Lower lobe of right lung (tissue), 2 donors: ENCODE measurements around the gene HOXD9. TPM values are rescaled to one million over a fixed set of nuclear protein-coding genes. Genes with fewer than 3 reads are reported as not detected.

ENCODE experiments used
- ATAC-seq, 2 donors: fragments of 200-7000 bp; cut with Tn5 transposase; one replicate each; pipeline ENCODE4 v1.9.1; 2020 to 2022; ENCODE audit warnings: mild to moderate bottlenecking in 2 of 2, moderate library complexity in 2 of 2
- DNase-seq: peaks from one replicate; pipeline ENCODE4 v3.0.0-alpha.2; 2020
- H3K27ac ChIP-seq: fragments of 200-600 bp; one replicate; pipeline ENCODE4 v1.8.0; 2022
- H3K27me3 ChIP-seq: fragments of 200-600 bp; one replicate; pipeline ENCODE4 v1.8.0; 2022; ENCODE audit warnings: low read depth
- H3K36me3 ChIP-seq: fragments of 200-600 bp; one replicate; pipeline ENCODE4 v1.8.0; 2022; ENCODE audit warnings: mild to moderate bottlenecking
- H3K4me1 ChIP-seq: fragments of 200-600 bp; one replicate; pipeline ENCODE4 v1.8.0; 2022
- H3K4me3 ChIP-seq: fragments of 200-600 bp; one replicate; pipeline ENCODE4 v1.8.0; 2022; ENCODE audit warnings: mild to moderate bottlenecking
- H3K9me3 ChIP-seq: fragments of 200-600 bp; one replicate; pipeline ENCODE4 v1.8.0; 2022
- intact Hi-C: fragments of 100-400 bp; cut with DNase I; formaldehyde crosslinking; loops from one replicate; pipeline ENCODE4 v1.11.0; 2022
- total RNA-seq: library from RNA; stranded (reverse); fragmentation: NEBNext Ultra II Directional; extraction: Animal tissue kit (Norgen Biotek cat#: 25700); gene quantifications from one replicate; pipeline ENCODE4 v1.2.1, GENCODE V29; 2021
- TF ChIP-seq, protein P1 (sequence below): fragments of 200-600 bp; IDR thresholded peaks from one replicate; pipeline ENCODE4 v1.8.0; 2022; ENCODE audit warnings: antibody characterized with exemption, mild to moderate bottlenecking
- donor health status: DM: no; HTN: yes; CAD: no; lungs with severe emphysema.

Gene HOXD9
- total RNA-seq, 1 donor from 2014 or later: 0.86 TPM

DNA sequence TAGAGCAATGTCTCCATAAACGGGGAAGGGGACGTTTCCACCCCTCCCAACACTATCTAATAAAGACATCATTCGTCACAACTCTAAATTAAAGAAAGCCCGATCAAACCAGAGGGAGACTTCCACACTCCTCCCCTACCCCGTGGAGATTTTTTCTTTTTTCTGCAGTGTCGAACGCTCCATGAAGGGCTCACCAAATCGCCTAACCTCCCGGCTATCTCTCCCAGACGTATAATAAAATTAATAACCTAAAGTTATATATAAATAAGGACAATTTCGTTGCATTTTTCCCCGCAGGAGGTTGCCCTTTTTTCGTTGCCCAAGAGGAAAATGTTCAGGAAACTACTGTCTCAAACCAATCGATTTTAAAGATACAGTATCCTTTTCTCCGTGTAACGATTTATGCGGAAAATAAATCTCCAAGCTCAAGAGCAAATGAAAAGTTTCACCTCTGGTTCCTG lies 41.1 kb upstream of the HOXD9 start:
- H3K4me3 ChIP-seq: no peak overlapping the region
- DNase-seq: no peak
- H3K27me3 ChIP-seq: peaks cover 97% of the 10 kb centered on the region
- TF ChIP-seq, protein P1, sequence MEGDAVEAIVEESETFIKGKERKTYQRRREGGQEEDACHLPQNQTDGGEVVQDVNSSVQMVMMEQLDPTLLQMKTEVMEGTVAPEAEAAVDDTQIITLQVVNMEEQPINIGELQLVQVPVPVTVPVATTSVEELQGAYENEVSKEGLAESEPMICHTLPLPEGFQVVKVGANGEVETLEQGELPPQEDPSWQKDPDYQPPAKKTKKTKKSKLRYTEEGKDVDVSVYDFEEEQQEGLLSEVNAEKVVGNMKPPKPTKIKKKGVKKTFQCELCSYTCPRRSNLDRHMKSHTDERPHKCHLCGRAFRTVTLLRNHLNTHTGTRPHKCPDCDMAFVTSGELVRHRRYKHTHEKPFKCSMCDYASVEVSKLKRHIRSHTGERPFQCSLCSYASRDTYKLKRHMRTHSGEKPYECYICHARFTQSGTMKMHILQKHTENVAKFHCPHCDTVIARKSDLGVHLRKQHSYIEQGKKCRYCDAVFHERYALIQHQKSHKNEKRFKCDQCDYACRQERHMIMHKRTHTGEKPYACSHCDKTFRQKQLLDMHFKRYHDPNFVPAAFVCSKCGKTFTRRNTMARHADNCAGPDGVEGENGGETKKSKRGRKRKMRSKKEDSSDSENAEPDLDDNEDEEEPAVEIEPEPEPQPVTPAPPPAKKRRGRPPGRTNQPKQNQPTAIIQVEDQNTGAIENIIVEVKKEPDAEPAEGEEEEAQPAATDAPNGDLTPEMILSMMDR: no peak
- no peak overlapping the region for H3K27ac ChIP-seq
- H3K4me1 ChIP-seq: peaks cover 13% of the 10 kb centered on the region
- intact Hi-C loops: no loop called here
- no peaks in the 10 kb centered on the region for H3K36me3 ChIP-seq
- no peak for ATAC-seq
- no peaks in the 10 kb centered on the region for H3K9me3 ChIP-seq

DNA sequence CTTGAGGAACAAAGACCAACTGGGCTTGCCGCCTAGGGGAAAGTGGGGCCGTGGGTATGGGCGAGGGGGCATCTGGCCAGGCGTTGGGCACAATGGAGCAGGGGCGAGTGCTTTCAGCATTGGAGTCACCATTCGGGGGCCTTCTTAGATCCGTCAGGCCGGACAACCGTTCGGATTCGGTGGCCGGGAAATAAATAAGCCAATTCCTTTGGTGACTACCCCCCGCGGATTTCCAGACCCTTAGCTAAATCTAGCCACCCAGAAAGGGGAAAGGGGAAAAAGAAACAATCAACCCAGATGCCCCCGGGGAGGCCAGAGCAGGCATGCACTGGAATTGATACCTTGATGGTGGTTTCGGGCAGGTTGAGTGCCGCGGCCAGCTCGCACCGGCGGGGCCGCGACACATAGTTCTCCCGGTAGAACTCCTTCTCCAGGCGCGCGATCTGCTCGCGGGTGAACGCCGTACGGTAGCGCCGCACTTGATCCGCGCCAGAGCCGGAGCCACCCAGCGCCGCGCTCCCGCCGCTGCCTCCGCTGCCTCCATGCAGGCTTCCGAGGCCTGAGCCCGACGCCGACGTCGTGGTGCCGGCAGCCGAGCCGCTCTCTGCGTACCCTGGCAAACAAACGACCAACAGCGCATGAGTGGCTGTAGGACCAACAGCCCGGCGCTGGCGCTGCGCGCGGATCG lies 40.5 kb upstream of the HOXD9 start:
- no peak overlapping the region for H3K27ac ChIP-seq
- H3K9me3 ChIP-seq: no peaks in the 10 kb centered on the region
- ATAC-seq (no peak), DNase-seq (no peak)
- peaks cover 13% of the 10 kb centered on the region for H3K4me1 ChIP-seq
- peaks cover 97% of the 10 kb centered on the region for H3K27me3 ChIP-seq
- no peak overlapping the region for H3K4me3 ChIP-seq
- no peaks in the 10 kb centered on the region for H3K36me3 ChIP-seq
- TF ChIP-seq, protein P1: no peak
- intact Hi-C loops: no loop called here

DNA sequence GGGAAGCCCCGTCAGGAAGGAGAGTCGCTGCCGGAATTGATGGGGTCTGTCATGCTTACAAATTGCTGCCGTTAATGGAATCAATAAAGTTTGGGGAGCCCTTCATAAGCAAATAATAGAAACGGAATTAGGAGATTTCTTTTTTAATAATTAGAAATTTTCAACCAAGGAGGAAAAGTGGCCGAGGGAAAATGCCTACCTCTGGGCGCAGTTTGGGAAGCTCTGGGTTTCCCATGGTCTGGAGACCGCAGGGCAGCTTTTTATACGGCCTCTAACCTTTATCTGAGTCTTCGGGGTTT lies 40.0 kb upstream of the HOXD9 start:
- no peak overlapping the region for H3K27ac ChIP-seq
- DNase-seq (no peak), ATAC-seq (no peak)
- H3K36me3 ChIP-seq: no peaks in the 10 kb centered on the region
- no peaks in the 10 kb centered on the region for H3K9me3 ChIP-seq
- H3K4me1 ChIP-seq: peaks cover 13% of the 10 kb centered on the region
- TF ChIP-seq, protein P1: no peak
- no peak overlapping the region for H3K4me3 ChIP-seq
- H3K27me3 ChIP-seq: peaks cover 97% of the 10 kb centered on the region
- intact Hi-C loops: no loop called here

DNA sequence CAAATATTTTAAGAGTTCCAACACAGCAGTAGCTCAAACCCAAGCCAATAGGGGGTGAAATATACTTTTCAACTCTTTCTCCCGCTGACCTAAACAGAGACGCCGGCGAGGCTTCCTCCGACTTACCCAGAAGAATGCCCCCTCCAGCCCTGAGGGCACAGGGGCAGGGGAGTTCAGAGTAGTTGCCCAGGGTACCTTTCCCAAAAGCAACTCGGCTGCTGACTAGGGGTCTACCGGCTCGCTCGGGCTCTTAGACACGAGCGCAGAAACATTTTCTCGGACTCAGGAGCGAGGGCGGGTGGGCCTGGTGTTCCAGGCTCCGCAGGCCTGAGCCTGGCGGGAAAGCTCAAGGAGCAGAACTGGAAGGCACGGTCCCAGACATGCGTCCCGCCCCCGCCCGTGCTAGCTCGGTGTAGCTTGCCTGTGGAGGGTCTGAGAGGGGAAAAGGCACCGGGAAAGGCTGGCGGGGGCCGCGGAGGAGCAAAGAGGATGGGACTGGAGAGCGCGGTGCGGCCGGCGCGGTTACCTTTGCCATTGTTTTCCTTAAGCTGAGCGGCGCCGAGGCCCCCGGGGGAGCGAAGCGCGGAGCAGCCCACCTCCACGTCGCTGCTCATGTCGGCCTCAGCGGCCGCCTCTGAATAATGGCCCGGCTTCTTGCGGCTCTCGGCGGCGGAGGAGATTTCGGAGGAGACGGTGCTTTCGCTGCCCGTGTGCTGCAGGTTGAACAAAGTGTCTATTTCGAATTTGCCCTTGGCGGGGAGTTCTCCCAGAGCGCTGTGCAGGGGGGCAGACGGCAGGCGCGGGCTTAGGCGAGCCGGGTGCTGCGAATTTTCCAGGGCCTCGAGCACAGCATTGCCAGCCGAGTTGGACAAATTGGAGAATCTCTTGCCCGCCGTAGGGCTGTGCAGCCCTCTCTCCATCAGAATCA lies 39.4 kb upstream of the HOXD9 start:
- TF ChIP-seq, protein P1: no peak
- Histone ChIP-seq H3K36me3 (no peaks in the 10 kb centered on the region), H3K27ac (no peak overlapping the region), H3K9me3 (no peaks in the 10 kb centered on the region), H3K4me3 (no peak overlapping the region), H3K27me3 (peaks cover 97% of the 10 kb centered on the region), H3K4me1 (peaks cover 19% of the 10 kb centered on the region)
- intact Hi-C loops: no loop called here
- DNase-seq (no peak), ATAC-seq (no peak)

DNA sequence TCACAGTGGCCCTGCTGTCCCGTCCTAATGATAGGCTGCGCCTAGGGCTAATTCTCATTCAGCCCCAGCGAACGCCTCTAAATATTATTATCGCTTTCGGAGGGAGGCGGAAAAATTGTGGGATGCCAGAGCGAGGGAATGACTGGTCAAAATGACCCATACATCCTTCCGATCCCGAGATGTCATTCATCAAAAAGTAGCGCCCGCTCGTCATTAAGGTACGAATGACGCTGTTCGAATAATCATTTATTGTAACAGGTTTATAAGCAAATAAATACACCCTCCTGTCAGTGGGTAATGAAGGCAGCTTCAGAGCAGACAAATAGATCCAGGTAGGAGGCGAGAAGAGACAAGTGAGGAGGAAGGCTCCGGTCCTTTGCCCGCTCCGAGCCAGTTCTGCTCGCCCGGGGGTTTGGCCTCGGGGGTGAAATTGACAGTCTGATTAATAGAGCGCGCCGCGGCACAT lies 38.7 kb upstream of the HOXD9 start, which contains the start of gene EVX2:
Gene EVX2 (minus strand): TSS at position 167 of the 466 bp plus-strand sequence. CDS start 186 bp downstream, outside the sequence.
- H3K27me3 ChIP-seq: peaks cover 97% of the 10 kb centered on the region
- TF ChIP-seq, protein P1: no peak
- H3K4me1 ChIP-seq: peaks cover 25% of the 10 kb centered on the region
- no peak for ATAC-seq
- H3K4me3 ChIP-seq: no peak within 1 kb of the TSS
- no peaks in the 10 kb centered on the region for H3K36me3 ChIP-seq
- intact Hi-C loops: no loop called here
- no peak within 1 kb of the TSS for H3K27ac ChIP-seq
- DNase-seq: no peak
- H3K9me3 ChIP-seq: no peaks in the 10 kb centered on the region
